GM19455 (cell line): ENCODE results near the gene EEFSEC.

Experiments used
- ATAC-seq: cut with Tn5 transposase; IDR thresholded peaks from one replicate; pipeline ENCODE4 v1.9.1; 2021; ENCODE audit not compliant: unreplicated experiment

EEFSEC gene

GRCh38 chr3:128313071-128313725 is 159.9 kb downstream of the EEFSEC start:
- no peak for ATAC-seq

GRCh38 chr3:128313935-128314334 is 160.7 kb downstream of the EEFSEC start:
- no peak for ATAC-seq

GRCh38 chr3:128315313-128315712 is 162.0 kb downstream of the EEFSEC start:
- ATAC-seq = no peak

- ATAC-seq = no peak
These were observed 163.2 kb downstream of the EEFSEC start for GRCh38 chr3:128316481-128316891.

DNA sequence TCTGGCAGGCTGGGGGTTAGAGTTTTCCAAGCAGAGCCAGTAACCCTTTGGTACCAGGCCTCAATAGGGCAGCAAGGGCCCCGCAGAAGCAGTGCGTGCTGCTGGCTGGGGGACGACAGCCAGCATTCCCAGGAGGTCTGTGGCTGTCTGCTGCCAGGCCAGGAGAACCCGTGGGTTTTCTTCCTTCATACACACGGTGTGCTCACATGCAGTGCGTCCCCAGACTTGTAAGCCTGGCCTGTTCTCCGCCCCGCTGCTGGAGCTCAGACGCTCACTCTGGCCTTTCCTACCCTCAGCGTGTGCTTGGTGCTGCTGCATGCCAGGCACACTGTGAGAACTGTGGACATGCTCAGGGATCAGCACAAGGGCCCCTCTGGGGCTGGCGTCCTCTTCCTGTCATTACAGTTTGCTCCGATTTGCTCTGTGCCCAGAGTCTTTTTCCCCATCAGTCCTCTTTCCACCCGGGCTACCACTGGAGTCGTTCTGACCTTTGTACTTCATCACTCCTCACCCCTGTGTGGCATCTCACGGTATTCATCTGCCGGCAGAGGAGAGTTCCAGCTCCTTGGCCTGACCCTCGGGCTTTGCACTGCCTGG is 163.9 kb downstream of the EEFSEC start:
- ATAC-seq = no peak

DNA sequence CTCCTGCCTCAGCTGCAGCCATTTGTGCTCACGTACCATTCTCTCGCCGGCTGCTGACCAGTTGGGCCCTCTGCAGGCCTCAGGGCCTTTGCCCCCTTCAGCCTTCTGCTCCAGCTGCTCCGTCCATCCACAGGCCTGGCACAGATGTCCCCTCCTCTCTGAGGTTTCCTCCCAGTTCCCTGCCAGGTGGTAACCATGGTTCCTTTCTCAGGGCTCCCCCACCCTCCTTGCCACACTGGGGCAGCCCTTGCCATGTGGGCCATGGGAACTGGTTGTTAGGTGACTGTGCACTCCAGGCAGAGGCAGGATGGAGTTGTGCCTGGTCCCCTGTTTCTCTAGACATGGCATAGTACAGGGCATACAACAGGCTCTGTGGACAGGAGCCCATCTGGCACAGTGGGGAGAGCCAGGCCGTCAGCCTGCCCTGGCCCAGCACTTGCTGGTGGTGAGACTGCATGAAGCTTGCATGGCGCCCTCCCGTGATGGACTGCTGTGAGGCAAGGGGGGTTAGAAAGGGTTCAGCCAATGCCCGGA is 164.5 kb downstream of the EEFSEC start:
- no peak for ATAC-seq

- ATAC-seq = no peak
These were observed 165.1 kb downstream of the EEFSEC start for GRCh38 chr3:128318275-128318941.

- no peak for ATAC-seq
These were observed 165.8 kb downstream of the EEFSEC start for GRCh38 chr3:128319107-128319506.

- ATAC-seq = no peak
These were observed 166.5 kb downstream of the EEFSEC start for GRCh38 chr3:128319741-128320141.

DNA sequence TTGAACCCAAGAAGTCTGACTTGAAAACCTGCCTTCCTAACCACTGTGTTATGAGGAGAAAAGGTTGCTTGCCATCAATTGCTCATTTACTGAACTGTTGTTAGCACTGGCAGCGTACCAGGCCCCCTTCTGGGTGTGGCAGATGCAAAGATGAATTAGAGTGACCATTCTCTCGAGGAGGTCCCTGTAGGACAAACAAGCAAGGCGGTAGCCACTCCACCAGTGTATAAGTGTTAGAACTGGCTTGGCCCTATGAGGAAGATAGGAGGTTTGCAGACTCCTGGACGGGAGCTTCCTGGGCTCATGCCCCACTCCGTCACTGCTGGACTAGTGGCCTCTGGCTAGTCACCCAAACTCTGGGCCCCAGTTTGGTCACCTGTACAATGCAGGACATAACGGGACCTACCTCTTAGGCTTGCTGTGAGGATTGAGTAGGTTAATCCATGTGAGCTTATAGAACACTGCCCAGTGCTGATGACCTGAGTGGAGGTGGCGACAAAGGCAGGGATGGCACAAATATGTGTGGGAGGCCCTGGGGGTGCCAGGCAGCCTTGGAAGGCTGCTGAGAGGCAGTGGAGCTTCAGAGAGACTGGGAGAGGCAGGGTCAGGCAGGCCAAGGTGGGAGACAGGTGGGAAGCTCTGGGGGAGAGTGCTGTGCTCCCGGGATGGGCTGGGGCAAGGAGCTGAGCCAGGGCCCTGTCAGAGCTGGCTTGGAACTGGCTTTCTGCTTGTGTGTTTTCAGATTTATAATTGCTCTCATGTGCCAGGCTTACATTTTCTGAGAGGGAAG is 167.5 kb downstream of the EEFSEC start:
- ATAC-seq = no peak

DNA sequence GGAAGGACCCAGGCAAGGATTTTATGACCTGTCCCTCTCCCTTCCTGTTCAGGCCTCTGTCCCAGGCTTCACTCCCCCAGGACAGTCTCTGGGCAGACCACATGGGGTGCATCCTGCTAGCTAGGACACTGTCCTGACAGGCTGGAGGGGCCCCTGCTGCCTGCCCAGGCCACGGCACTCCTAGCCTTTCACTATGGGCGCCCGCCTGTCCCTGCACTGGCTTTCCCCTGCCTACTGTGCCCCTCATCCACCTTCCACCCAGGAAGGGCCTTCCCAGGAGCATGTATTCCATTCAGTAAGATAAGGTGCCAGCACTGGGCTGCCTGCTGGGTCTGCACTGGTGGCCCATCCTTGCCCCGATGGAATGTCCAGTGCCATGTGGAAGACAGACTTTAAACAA is 168.1 kb downstream of the EEFSEC start:
- no peak for ATAC-seq

- no peak for ATAC-seq
These were observed 169.0 kb downstream of the EEFSEC start for GRCh38 chr3:128322030-128323022.

- ATAC-seq = no peak
These were observed 170.2 kb downstream of the EEFSEC start for GRCh38 chr3:128323206-128324081.

DNA sequence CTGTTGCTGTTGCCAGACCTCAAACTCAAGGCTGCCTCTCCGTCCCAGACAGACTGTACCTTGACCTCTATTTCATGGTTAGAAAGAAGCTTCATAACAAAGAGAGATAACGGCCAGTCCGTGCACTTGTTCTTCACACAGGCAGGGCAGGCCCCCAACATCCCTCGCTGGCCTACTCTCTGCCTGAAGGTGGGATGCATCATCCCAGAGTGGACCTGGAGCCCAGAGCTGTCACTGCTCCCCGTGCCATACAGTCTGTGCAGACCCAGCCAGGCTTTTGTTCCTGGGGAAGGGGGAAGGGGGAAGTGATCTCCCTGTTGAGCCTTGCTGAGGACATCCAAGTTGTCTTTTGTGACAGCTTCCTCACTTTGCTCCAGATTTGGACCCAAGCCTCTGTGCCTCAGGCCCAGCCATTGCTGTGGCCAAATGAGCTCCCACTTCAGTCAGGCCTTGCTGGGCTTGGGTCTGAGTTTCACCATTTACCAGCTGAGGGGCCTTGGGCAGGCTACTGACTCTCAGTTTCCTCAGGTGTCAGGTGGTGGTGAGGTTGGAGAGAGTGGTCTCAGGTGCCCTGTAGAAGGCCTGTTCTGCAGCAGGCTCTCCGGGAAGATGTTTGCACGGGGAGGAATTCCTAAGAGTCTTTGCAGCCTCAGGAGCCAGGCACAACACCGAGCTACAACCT is 171.8 kb downstream of the EEFSEC start:
- ATAC-seq = no peak

DNA sequence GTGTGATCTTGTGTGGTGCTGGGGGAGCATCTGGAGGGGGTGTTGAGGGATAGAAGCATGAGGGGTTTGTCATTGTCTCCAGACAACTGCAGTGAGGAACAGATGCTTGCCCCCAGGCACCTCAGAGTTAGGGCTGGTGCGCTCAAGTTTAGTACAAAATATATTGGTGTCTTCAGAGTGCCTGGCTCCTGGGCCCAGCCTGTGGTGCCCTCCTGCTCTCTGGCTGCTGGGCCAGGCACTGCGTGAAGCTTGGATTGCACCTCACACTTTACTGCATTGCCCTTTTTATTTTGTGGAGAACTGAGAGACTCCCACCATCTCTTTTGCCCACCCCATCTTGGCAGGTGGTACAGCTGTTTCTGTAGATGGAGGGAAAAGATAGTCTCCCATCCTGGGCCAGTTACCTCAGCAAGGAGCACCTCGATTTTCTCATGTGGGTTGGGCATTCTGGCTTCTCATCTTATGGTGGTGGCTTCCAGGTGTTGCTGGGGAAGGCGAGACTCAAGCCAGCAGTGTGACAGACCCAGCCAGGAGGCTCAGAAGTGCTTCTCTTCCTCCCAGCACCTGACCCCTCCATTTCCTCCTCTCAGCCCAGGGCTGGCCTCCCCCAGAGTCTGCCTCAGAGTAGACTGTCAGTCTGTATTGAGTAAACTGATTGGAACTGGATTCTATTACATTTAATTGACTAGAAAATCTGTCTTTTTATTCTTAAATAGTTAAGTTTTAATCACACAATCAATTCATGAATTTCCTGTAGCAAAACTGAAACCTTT is 173.0 kb downstream of the EEFSEC start:
- ATAC-seq = no peak

DNA sequence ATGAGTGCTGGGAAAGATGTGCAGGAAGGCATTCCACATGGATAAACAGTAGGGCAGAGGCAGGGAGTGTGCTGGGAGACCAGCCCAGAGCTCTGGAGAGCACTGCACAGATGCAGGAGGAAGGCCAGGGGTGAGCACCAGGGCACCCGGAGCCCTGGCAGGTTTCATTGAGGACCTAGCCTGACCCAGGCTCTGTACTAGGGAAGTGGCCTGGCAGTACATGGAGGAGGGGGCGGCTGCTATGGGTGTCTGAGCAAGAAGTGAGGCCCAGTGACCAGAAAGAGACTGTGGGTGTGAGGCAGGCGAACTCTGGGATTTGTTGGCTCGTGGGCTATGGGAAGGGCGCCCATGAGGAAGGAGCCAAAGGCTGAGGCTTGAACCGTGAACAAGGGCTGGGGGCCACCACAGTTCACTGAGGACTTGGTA is 174.3 kb downstream of the EEFSEC start:
- no peak for ATAC-seq

GRCh38 chr3:128328546-128329458 is 175.5 kb downstream of the EEFSEC start:
- ATAC-seq = no peak
